Progenitor cell of endocrine pancreas (in vitro differentiated cells): ENCODE results near the gene FLYWCH1. TPM values are rescaled to one million over a fixed set of nuclear protein-coding genes. Genes with fewer than 3 reads are reported as not detected.

Source experiments
- DNase-seq: peaks from one replicate; pipeline ENCODE4 v3.0.0; 2021; ENCODE audit warnings: low spot score; ENCODE audit not compliant: unreplicated experiment
- H3K27ac Mint-ChIP-seq: 2 replicates; pipeline ENCODE4 v1.8.0; 2021; ENCODE audit warnings: mild to moderate bottlenecking, moderate library complexity, mixed read lengths
- H3K27me3 Mint-ChIP-seq: 2 replicates; pipeline ENCODE4 v1.8.0; 2021; ENCODE audit warnings: mixed read lengths
- H3K36me3 Mint-ChIP-seq: 2 replicates; pipeline ENCODE4 v1.8.0; 2022; ENCODE audit warnings: mixed read lengths; ENCODE audit not compliant: insufficient read depth
- H3K4me1 Mint-ChIP-seq: 2 replicates; pipeline ENCODE4 v1.8.0; 2021; ENCODE audit warnings: low read depth, mixed read lengths
- H3K4me3 Mint-ChIP-seq: 2 replicates; pipeline ENCODE4 v1.8.0; 2021; ENCODE audit warnings: low read depth, mild to moderate bottlenecking, moderate library complexity, mixed read lengths
- H3K9me3 Mint-ChIP-seq: 2 replicates; pipeline ENCODE4 v1.8.0; 2021; ENCODE audit warnings: low read depth, mixed read lengths
- CTCF ChIP-seq: fragments of 200-600 bp; sonication (generic); IDR thresholded peaks from one replicate; pipeline ENCODE4 v1.5.0; 2021; ENCODE audit warnings: antibody characterized with exemption, mild to moderate bottlenecking; ENCODE audit not compliant: unreplicated experiment
- total RNA-seq: library from RNA; stranded (reverse); gene quantifications from 2 replicates; pipeline ENCODE4 v1.2.1, GENCODE V29; 2021

The FLYWCH1 gene
- total RNA-seq, 1 donor from 2014 or later: 19.5 TPM

- Mint-ChIP-seq H3K4me3 (no peak overlapping the region), H3K36me3 (peaks cover 11% of the 10 kb centered on the region), H3K4me1 (peaks cover 5% of the 10 kb centered on the region), H3K27me3 (peaks cover 7% of the 10 kb centered on the region), H3K9me3 (no peaks in the 10 kb centered on the region), H3K27ac (no peak overlapping the region)
- no peak for TF ChIP-seq CTCF
- no peak for DNase-seq
These were observed 39.0 kb downstream of the FLYWCH1 start for GRCh38 chr16:2950773-2951172.

GRCh38 chr16:2952679-2953078 lies 40.9 kb downstream of the FLYWCH1 start:
- no peak overlapping the region for H3K27ac Mint-ChIP-seq
- H3K36me3 Mint-ChIP-seq: peaks cover 2% of the 10 kb centered on the region
- peaks cover 15% of the 10 kb centered on the region for H3K27me3 Mint-ChIP-seq
- H3K4me1 Mint-ChIP-seq: peaks cover 5% of the 10 kb centered on the region
- H3K9me3 Mint-ChIP-seq: no peaks in the 10 kb centered on the region
- no peak overlapping the region for H3K4me3 Mint-ChIP-seq
- no peak for DNase-seq
- no peak for TF ChIP-seq CTCF

GRCh38 chr16:2953706-2954627 lies 42.2 kb downstream of the FLYWCH1 start:
- H3K4me1 Mint-ChIP-seq: peaks cover 5% of the 10 kb centered on the region
- H3K9me3 Mint-ChIP-seq: no peaks in the 10 kb centered on the region
- H3K27me3 Mint-ChIP-seq: peaks cover 16% of the 10 kb centered on the region
- H3K4me3 Mint-ChIP-seq: no peak overlapping the region
- no peak for DNase-seq
- peaks cover 2% of the 10 kb centered on the region for H3K36me3 Mint-ChIP-seq
- TF ChIP-seq CTCF: no peak
- no peak overlapping the region for H3K27ac Mint-ChIP-seq

- no peak overlapping the region for H3K27ac Mint-ChIP-seq
- H3K9me3 Mint-ChIP-seq: no peaks in the 10 kb centered on the region
- DNase-seq: no peak
- no peak for TF ChIP-seq CTCF
- H3K4me1 Mint-ChIP-seq: peaks cover 5% of the 10 kb centered on the region
- peaks cover 20% of the 10 kb centered on the region for H3K27me3 Mint-ChIP-seq
- no peaks in the 10 kb centered on the region for H3K36me3 Mint-ChIP-seq
- no peak overlapping the region for H3K4me3 Mint-ChIP-seq
These were observed 43.1 kb downstream of the FLYWCH1 start for GRCh38 chr16:2954656-2955381.

GRCh38 chr16:2955438-2955778 lies 43.7 kb downstream of the FLYWCH1 start:
- Mint-ChIP-seq H3K9me3 (no peaks in the 10 kb centered on the region), H3K27ac (no peak overlapping the region), H3K27me3 (peaks cover 26% of the 10 kb centered on the region), H3K4me3 (no peak overlapping the region), H3K36me3 (no peaks in the 10 kb centered on the region), H3K4me1 (peaks cover 5% of the 10 kb centered on the region)
- no peak for TF ChIP-seq CTCF
- no peak for DNase-seq
